T-helper 1 cell treated with Interleukin-12 subunit alpha and Interleukin-12 subunit beta and Interleukin-4 antibody, amounts not matched to agents 30 ng/mL and 1 ng/mL, for 36 hours (primary cell): ENCODE data around the gene TIGIT. TPM values are rescaled to one million over a fixed set of nuclear protein-coding genes. Genes with fewer than 3 reads are reported as not detected.

ENCODE experiments used
- intact Hi-C: fragments of 100-400 bp; cut with micrococcal nuclease; formaldehyde crosslinking; loops from one replicate; pipeline ENCODE4 v1.15.1; 2024
- total RNA-seq: library from RNA; stranded (reverse); gene quantifications from 2 replicates; pipeline ENCODE4 v1.2.3, GENCODE V29; 2022

The TIGIT gene
- total RNA-seq, 1 donor from 2014 or later, result 3.6 TPM

DNA sequence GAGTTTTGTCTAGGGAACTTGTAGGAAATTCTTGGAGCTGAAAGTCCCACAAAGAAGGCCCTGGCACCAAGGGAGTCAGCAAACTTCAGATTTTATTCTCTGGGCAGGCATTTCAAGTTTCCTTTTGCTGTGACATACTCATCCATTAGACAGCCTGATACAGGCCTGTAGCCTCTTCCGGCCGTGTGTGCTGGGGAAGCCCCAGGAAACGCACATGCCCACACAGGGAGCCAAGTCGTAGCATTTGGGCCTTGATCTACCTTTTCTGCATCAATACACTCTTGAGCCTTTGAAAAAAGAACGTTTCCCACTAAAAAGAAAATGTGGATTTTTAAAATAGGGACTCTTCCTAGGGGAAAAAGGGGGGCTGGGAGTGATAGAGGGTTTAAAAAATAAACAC lies 15.0 kb downstream of the TIGIT start:
- intact Hi-C loops, result loop anchor here (2.0 kb wide), 1 partner anchor 96 kb away; no protein-coding TSS in a partner anchor

DNA sequence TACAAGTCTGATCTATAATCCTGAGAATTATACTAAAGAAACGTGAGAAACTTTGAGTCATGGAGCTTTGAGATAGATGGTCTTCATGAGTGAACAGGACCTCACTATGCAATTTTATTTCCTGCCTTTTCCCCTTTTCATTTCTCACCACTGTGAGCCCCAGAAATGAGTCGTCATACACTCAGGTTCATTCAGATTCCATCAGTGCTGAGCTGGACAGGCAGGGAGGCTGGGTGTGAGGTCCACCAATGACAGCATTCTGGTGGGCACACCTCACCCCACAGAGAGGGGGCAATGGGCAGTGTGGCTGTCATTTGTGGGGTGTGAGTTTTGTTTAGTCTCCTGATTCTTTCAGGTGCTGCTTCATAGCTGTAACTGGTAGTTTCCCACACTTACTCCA lies 16.9 kb downstream of the TIGIT start:
- intact Hi-C loops, result no loop called here

DNA sequence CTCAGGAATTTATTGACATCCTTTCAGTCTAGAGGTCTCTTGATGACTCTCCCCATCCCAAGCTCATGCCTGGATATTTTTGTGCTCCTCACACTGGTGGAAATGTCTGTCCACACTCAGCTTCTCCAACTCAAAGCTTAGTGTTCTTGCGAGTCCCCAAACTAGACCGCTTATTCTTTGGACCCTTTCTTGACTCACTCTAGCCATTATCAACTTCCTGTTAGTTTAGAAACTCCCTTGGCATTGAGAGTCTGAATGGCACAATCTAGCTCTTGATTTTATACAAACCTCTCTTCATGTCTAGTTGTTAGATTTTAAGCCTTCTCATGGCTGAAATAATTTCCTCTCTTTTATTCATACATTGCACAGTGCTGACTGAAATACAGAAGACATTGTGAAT lies 19.6 kb downstream of the TIGIT start:
- intact Hi-C loops, result no loop called here

DNA sequence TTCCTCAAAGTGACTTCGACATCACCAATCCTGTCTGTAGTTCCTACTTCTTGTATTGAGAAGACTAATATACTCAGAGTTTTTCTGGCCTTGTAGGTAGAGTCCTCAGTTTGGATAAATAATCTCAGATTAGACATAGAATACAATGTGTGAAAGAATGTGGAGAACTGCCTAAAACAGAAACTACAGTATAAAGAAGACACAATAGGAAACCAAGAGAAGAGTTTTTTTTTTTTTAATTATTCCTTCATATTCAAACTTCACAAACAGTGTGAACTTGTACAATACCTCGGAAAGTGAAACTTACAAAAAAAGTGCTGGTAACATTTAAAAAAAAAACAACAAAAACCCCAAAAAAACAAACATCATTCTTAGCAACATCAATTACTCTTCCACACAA lies 20.5 kb downstream of the TIGIT start:
- intact Hi-C loops, result no loop called here

DNA sequence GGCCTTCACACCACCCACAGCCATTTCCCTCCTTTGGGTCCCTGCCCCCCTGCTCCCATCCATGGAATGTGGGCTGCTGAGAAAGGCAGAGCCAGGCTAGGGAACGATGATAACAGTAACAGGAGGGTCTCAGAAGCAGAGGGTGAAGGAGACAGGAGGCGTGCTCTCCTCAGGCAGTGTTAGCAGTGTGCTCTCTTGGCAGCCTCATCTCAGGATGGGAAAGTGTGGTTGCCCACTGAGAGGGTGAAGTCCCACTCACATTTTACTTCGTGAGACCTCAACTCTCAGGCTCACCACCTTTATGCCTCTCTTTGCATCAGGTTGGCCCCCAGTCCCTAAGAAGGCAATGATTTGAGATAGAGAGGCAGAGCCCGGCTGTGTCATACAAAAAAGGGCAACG lies 24.5 kb downstream of the TIGIT start:
- intact Hi-C loops, result no loop called here

DNA sequence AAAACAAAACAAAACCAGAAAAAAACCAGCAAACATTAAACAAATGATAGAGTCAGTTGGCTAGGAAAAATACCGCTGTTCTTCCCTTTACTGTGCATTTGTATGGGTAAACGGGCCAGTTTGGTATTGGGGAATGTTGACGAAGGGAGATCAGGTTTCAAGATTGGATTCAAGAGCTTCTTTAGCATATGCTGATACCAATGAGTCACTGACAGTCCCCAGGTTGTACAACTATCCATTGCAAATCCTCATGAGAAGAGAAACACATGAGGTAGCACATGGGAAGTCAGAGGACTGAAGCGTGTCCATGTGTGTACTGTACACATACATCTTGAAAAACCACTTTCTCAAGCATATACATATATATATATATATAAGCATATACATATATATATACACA lies 25.6 kb downstream of the TIGIT start:
- intact Hi-C loops, result no loop called here

DNA sequence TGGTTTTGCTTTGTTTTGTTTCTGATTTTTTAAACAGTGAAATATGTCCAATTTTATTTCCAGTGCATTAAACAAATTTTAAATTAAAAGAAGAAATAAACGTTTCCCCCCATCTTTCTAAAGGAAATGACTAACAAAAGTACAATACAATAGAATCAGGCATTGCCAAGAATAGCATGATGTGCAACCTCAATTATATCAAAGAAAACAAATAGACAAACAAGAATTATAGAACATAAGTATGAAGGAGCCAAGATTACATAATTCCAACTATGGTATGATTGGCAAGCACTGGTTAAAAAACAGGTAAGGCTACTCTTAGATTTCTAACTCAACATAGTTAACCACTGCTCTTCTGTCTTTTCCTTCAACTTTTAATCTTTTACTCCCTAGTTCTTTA lies 26.4 kb downstream of the TIGIT start:
- intact Hi-C loops, result no loop called here

DNA sequence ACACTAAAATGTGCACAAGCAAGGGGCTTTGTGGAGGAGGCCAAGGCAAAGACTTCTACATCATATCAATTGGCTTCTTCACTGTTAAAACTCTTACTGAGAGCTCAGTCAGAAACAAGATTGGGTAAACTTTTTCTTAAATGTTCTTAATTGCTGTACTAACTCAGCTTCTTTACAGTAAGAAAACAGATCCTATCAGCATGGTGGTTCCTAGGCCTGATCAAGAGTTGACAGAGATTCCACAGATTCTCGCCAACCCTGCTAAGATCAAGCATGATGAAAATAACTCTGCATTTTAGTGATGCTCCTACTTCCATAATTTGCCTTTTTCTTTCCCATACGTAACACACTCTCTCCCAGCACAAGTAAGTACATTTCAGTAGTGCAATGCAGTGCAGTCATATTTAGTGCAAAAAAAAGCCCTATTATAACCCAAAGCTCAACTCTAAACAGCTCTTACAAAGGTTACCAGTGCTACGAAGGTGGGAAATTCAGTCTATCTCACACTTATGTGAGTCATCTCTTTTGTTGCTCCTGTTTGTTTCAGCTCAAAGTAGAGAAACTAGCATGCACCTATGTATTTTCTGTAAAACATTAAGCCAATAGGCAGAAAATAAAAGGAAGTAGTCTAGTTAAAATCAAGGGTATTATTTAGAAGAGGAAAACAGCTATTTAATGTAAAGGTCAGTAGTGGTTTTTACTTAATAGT lies 29.9 kb downstream of the TIGIT start:
- intact Hi-C loops, result no loop called here

DNA sequence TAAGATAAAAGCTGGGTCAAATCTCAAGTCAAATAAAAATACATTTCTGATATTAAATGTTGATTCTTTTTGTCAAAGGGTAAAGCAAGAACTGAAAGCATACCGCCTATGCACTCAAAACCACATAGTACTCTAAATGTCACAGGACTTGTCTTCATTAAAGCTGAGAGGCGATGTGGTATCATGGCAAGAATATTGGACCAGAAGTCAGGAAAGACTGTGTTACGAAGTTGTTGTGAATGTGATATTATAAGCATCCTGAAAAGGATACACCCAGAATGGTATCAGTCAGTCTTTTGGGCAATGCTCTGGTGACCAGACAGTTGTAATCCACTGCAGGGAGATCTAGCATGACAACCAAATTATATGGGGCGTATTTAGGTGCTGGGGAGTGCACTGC lies 33.8 kb downstream of the TIGIT start:
- intact Hi-C loops, result no loop called here

DNA sequence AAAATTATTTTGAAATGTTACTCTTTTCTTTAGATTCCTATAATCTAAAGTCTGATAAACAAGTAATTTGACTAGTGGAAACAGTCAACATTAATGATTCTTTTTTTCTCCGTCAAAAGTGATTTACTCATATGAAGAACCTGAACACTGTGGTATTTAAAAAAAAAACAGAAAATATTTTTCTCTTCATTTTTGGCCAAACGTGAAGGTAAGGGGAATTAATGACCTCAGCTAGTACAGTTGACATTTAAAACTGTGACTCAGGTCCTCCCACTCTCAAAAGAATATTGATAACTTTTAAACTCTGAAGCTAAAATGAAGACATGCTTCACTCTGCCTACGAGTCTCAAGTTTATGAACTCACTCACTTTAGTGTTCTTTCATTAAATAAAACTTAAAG lies 34.5 kb downstream of the TIGIT start:
- intact Hi-C loops, result no loop called here

DNA sequence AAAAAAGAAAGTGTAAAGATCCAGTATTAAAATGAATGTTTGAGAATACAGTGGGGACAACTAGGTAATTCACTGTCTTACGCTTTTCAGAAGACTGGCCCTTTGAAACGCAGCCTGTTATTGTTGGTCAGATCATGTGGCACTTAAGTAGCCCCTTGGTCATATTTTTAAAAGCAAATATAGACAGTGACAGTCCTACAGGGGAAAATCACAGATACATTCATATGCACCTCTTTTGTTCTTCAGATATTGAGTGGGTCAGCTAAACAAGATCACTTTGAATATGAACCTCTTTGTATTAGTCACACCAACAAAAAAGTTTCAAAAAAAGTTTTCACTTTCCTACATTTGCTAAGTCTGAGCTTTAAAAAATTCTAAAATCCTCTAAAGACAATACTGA lies 36.0 kb downstream of the TIGIT start:
- intact Hi-C loops, result loop anchor here (10.0 kb wide), 1 partner anchor 795 kb away; the partner anchor contains the start of gene SIDT1

DNA sequence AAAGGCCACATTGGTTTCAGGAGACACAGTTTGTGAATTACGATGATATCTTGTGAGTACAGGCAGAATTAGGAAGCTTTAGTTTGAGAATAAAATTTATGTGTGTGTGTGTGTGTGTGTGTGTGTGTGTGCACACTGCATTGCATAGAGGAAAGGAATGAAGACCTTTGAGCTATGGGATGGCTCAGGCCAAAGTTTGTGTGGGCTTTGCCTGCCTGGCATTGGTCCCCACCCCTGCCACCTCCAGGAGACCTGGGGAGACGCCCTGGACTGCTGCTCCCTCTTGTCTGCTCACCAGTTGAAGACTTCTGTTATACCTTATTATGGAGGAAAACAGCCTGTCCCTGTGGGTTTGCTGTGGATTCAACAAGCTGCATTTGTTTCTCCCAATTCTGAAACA lies 37.2 kb downstream of the TIGIT start:
- intact Hi-C loops, result loop anchor here (10.0 kb wide), 1 partner anchor 796 kb away; the partner anchor contains the start of gene SIDT1

DNA sequence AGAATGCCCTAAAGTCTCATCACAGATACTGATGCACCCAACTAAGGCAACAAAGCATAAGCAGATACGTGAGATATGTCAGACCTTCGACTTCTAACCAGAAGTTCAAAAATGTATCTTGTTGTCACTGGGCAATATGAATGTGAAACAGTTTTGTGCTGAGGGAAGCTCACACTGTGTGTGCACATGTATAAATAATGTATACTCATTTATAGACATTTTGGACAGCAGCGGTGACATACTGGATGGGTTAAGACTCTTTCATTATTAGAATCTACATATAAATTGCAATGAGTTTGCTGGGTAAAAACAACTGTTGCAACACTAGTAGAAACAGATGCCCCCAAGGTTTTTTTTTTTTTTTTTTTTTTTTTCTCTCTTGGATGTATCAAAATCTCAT lies 37.9 kb downstream of the TIGIT start:
- intact Hi-C loops, result loop anchor here (10.0 kb wide), 1 partner anchor 797 kb away; the partner anchor contains the start of gene SIDT1

DNA sequence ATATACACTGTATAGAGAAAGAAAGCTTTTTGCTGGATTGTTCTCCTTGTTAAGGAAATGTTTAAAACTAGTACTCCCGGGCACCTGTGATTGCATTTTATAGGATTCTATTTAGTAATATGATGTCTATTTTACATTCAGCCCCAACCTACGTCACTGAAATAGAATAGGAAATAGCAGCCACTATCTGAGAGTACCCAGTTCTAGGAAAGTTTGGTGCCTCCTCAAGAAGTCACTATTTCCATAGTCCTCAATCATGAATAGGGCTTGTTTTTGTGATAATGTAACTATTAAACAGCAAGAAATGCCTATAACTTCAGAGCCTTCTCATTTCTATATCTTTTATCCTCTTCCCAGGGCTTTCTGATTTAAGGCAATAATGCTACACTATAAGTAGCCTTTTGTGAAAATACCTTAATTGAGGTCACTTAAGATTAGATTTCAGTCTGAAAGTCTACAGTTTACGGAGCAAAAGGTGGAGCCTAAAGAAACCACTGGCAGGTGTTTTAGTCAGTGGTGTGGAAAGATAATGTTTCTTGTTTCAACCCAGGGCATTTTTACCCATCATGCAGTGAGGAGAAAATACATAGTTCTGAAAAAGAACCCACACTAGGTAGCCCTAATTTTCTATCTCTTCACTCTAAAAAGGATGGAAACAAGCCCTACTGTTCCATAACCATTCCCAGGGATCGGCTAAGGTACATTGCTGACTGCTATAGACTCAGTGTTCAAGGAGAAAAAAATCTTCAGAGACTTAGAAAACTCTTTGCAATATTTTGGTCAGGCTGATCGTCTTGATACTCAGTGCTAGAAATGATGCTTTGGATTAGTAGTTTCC lies 38.7 kb downstream of the TIGIT start:
- intact Hi-C loops, result loop anchor here (10.0 kb wide), 1 partner anchor 798 kb away; the partner anchor contains the start of gene SIDT1

DNA sequence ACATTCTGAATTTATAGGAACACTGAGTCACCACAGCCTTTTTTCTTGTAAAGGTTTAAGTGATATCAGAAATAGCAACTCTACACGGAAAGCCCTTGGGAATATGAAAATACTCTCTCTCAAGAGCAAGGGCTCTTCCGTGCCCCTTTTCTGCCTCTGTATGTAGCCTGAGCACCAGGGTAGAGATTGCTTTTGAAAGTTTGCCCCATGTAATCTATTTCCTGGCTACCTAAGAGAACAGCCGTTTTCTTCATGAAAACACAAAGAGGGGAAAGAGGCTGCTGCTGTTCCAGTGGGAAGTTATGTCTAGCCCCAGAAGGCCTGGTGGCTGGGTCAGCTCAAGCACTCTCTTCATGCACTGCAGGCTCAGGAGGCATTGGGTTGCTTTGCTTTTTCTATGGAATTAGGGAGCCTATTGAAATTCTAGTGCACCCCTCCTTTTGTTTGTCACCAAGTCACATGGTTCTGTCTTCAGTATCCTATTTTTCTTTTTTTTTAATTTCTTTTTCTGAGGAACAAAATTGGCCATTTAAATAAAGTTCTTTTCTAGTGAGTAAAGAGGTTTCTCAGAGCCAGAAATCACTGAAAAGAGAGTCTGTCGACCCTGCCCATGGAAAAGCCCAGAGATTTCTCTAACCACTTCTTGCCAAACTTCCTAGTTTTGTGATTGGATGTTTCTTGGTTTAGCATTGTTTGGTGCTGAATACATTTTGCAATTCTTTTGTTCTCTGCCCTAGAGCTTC lies 39.5 kb downstream of the TIGIT start:
- intact Hi-C loops, result loop anchor here (10.0 kb wide), 1 partner anchor 799 kb away; the partner anchor contains the start of gene SIDT1

DNA sequence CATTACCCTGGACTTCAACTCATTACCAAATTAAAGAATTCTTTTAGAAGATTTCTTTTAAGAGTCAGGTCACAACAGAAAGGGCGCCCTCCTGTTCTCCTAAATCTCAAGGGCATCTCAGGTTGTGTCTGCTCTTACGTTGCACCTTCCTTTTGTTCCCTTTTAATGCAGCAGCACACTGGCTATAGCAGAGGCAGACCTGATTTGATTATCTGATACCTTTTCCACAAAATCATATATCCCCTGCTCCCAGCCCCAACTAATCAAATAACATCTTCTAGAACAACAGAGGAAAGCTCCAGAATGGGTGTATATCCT lies 40.1 kb downstream of the TIGIT start:
- intact Hi-C loops, result loop anchor here (10.0 kb wide), 1 partner anchor 799 kb away; the partner anchor contains the start of gene SIDT1

DNA sequence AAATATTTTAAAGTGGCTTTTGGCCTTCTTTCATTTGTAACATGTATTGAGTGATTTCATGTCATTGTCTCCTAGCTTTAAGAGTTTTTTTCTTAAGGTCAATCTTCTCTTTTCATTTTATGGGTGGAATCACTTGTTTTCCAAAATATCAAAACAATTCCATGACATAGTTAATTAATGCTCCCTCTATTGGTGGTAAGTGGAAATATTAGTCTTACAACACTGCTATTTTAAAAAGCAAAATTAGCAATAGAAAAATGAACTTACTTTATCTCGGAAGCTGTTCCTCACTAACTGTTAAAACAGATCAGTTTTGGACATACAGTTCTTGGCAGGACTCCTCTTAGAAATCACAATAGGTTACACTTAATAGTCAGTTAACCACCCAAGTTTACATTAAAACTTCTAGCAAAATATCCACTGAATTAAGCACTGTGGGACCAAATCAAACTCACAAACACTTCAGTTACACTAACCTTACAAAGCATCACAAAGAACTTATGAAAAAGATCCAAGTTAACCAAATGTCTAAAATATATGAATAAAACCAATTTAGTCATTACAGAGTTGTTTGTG lies 42.4 kb downstream of the TIGIT start:
- intact Hi-C loops, result loop anchor here (10.0 kb wide), 1 partner anchor 801 kb away; the partner anchor contains the start of gene SIDT1

DNA sequence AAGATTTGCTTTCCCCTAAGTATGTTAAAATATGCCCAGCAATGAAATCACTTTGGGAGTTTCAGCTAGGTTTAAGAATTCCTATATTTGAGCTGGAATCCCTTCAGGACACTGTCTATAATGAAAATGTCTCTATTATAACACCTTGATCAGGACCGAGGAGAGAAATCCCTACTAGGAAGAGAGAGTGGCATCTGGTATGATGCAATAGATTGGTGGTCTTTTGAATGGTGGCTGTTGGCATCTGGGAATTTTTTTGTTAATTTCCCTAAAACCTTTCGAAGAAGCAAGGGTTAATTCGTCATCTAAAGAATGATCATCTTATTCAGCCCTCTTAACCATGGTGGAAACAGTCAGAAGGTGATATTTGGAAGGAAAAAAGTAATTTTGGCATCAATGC lies 43.0 kb downstream of the TIGIT start:
- intact Hi-C loops, result loop anchor here (10.0 kb wide), 1 partner anchor 802 kb away; the partner anchor contains the start of gene SIDT1

DNA sequence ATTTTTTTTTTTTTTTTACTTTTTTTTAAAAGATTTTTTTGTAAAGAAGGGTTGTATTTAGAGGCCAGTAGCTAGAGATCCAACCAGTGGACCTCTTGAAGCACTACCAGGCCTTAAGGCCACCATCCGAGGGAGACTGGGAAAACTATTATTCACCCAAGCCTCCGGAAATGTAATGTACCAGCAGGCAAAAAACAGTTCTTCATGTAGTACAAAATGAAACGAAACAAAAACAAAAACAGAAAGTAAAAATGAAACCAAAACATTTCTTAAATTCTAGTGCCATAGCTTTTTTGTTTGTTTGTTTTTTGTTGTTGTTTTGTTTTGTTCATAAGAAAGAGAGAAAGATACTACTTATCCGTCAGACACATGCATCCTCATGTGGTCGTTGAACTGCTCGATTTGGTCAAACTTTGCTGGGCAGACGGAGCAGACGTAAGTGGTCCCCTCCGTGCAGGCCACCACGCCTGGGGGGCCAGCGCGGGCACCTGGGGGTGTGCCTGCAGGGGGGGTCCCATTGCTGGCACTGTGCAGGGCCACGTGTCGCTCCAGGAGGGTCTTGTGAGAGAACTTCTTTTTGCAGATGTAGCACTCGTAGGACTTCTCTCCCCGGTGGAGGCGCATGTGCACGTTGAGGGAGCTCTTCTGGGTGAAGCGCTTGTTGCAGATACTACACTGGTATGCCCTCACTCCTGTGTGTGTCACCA lies 45.0 kb downstream of the TIGIT start:
- intact Hi-C loops, result loop anchor here (1.0 to 10.0 kb wide), 5 partner anchors 48 to 804 kb away; partner anchors contain the start of genes CCDC191, QTRT2 and SIDT1

DNA sequence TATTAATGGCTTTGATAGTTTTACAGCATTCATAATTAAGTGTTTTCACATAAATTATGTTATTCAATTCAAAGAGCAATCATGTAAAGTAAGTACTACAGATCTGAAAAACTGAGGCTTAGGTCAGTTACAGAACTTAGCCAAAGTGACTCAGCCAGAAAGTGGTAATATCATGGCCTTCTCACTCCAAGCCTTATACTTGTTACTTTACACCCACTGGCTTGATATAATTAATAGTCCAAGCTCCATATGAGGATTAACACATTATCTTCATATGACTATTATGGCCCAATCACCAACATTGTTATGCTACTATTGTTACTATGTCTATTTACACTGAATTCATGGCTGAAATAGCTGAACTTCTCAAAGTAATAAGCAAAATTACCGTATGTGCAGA lies 50.7 kb downstream of the TIGIT start:
- intact Hi-C loops, result no loop called here
